Left hindlimb (tissue), 1 donor: ENCODE data around the gene TLE4.

Experiments used
- DNase-seq: peaks from one replicate; pipeline ENCODE4 v3.0.0-alpha.2; 2018

Gene TLE4

GRCh38 chr9:79667120-79667519 is 95.4 kb downstream of the TLE4 start:
- no peak for DNase-seq

GRCh38 chr9:79667817-79668436 is 96.2 kb downstream of the TLE4 start:
- DNase-seq: no peak

GRCh38 chr9:79668956-79669355 is 97.2 kb downstream of the TLE4 start:
- no peak for DNase-seq

GRCh38 chr9:79670269-79670961 is 98.7 kb downstream of the TLE4 start:
- DNase-seq: no peak

GRCh38 chr9:79671558-79671957 is 99.8 kb downstream of the TLE4 start:
- no peak for DNase-seq

- no peak for DNase-seq
Observed at GRCh38 chr9:79672236-79672635, 100.5 kb downstream of the TLE4 start.

- DNase-seq: no peak
Observed at GRCh38 chr9:79672891-79673290, 101.1 kb downstream of the TLE4 start.

GRCh38 chr9:79673614-79674013 is 101.8 kb downstream of the TLE4 start:
- no peak for DNase-seq

GRCh38 chr9:79674052-79674777 is 102.5 kb downstream of the TLE4 start:
- DNase-seq: no peak

GRCh38 chr9:79681576-79681975 is 109.8 kb downstream of the TLE4 start:
- DNase-seq: no peak

- DNase-seq: no peak
Observed at GRCh38 chr9:79682076-79682736, 110.4 kb downstream of the TLE4 start.

- DNase-seq: no peak
Observed at GRCh38 chr9:79684059-79684458, 112.3 kb downstream of the TLE4 start.

GRCh38 chr9:79684711-79685575 is 113.2 kb downstream of the TLE4 start:
- no peak for DNase-seq

- DNase-seq: no peak
Observed at GRCh38 chr9:79685577-79685976, 113.8 kb downstream of the TLE4 start.

GRCh38 chr9:79686381-79687130 is 114.8 kb downstream of the TLE4 start:
- DNase-seq: peak; percentile 56

GRCh38 chr9:79687131-79687447 is 115.3 kb downstream of the TLE4 start:
- peak; percentile 56 for DNase-seq

GRCh38 chr9:79688363-79688762 is 116.6 kb downstream of the TLE4 start:
- no peak for DNase-seq

- no peak for DNase-seq
Observed at GRCh38 chr9:79689576-79689975, 117.8 kb downstream of the TLE4 start.

GRCh38 chr9:79691496-79691895 is 119.7 kb downstream of the TLE4 start:
- DNase-seq: no peak

- no peak for DNase-seq
Observed at GRCh38 chr9:79692857-79693571, 121.2 kb downstream of the TLE4 start.

- no peak for DNase-seq
Observed at GRCh38 chr9:79693750-79694149, 122.0 kb downstream of the TLE4 start.
